GM18505 (cell line): ENCODE data around the gene DOCK2.
A peak's percentile ranks its signal among the peaks of the same experiment; 100 is the strongest.
"Not testable (repeated sequence)": the region's sequence is repeated elsewhere in the genome, so short reads cannot be mapped to it uniquely, and the experiment has no call there.

Source experiments
- ATAC-seq: cut with Tn5 transposase; IDR thresholded peaks from one replicate; pipeline ENCODE4 v1.9.1; 2021; ENCODE audit not compliant: unreplicated experiment
- POLR2A ChIP-seq: IDR thresholded peaks from 4 replicates; pipeline ENCODE4 v1.6.1; 2011; ENCODE audit warnings: borderline replicate concordance; ENCODE audit not compliant: insufficient read depth, insufficient read length; ENCODE audit errors: extremely low read depth

DOCK2 gene

DNA sequence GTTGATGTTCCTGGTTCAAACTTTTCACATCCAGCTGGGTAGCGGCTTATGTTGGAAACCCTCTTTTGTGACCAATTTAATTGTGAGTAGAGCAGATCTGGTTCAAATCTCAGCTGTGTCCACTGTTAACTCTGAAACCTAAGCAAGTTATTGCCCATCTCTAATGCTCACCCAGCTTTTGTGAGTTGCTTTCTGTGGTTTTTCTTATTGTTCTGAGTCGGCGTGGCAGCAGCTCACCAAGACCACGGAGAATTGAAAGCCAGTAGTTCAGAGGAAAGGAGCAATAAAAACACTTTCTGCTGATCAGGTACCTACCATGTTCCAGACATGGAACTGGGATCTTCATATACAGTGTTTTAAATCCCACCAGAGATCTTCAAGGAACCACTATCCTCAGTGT, 114.4 kb downstream of the DOCK2 start:
- ATAC-seq, result no peak
- no peak for TF ChIP-seq POLR2A

DNA sequence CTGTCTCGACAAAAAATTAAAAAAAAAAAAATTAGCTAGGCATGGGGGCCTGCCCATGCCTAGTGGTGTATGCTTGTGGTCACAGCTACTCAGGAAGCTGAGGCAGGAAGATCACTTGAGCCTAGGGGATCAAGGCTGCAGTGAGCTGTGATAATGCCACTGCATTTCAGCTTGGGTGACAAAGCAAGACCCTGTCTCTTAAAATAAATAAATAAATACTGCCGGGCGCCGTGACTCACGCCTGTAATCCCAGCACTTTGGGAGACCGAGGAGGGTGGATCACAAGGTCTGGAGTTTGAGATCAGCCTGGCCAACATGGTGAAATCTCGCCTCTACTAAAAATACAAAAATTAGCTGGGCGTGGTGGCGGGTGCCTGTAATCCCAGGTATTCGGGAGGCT, 115.5 kb downstream of the DOCK2 start:
- ATAC-seq, result not testable (repeated sequence)

DNA sequence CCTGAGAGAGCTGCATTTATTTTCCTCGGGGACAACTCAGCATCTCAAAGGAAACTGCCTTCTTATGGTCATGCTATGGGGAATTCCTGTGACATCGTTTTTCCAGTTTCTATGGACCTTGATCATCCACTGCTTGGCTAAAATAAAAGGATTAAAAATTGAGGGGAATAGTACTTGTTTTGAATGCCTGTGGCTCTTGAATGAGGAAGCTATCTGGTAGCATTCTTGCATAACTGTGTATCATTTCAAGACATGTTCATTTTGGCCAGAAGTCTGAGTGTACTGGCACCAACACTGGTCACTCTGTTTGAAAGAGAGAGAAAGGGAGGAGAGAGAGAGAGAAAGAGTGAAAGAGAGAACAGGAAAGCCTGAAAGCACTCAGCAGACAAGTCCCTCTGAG, 116.7 kb downstream of the DOCK2 start:
- no peak for TF ChIP-seq POLR2A
- no peak for ATAC-seq

DNA sequence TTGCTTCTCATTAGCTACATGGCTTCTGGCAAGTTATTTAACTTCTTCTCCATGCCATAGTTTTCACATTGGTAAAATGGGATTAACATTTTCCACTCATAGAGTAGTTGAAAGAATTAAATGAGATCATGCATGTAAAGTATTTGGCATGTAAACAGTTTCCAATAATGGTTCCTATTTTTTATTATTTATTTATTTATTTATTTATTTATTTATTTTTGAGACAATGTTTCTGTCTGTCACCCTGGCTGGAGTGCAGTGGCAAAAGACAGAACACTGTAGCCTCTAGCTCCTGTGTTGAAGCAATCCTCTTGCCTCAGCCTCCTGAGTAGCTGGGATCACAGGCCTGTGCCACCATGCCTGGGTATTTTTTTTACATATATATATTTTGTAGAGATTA, 117.7 kb downstream of the DOCK2 start:
- no peak for ATAC-seq
- TF ChIP-seq POLR2A, result no peak

DNA sequence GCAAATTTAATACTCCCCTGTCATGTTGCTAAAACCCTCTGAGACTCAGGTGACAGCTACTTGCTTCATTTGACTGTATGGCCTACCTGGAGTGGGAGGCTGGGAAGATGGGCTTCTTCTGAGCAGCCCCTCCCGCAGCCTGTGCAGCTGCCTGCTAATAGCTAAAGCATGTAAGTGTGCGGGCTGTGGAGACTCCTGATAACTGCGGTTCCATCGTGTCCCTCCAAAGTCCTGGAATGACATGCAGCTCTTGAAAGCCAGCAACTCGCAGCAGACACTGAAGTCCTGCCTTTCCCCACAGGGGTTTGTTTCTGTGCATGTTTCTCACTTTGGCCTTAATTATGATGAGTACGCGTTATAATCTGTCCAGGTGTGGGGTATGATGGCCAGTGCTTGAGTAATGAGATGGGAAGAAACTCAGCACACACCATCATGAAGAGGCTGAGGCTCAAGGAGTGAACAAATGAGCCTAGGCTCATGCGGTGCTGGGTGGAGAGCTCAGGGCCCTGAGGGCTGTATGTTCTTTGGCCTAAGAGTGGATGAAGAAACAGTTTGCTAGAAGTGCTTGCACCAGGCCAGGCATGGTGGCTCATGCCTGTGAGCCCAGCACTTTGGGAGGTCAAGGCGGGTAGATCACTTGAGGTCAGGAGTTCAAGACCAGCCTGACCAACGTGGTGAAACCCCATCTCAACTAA, 119.1 kb downstream of the DOCK2 start:
- no peak for TF ChIP-seq POLR2A
- ATAC-seq, result no peak

DNA sequence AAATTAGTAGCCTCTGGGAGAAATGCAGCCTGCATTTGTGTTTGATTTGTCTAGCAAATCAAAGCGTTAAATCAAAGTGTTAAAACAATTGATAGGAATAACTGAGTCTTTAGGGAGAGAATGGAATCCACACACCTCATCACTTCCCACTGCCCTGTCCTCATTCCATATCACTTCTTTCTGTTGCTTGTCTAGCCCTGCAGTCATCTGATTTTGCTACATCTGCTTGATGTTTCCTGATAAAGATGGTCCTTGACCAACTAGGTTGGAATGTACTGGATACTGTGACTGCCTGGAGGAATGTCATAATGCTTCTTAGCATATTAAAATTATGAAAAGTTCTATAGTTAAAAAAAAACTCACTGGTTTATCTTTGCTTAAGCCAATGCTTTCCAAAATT, 119.9 kb downstream of the DOCK2 start:
- no peak for TF ChIP-seq POLR2A
- no peak for ATAC-seq

DNA sequence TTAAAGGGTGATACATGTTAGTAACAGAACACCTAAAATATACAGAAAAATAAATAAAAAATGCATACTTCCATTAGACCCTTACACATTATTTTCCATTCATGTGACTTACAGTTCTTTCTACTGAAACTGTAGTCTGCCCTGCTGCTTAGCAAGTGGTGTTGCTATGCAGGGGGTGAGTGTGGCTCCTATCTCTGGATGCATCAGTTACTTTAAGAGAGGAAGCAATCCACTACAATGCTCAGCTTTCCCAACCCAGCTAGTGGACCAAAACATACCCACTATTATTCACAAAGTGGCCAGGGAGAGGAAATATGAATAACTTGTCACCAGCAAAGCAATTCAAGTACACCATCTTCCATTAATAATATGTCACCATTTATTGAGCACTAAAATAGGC, 121.8 kb downstream of the DOCK2 start:
- ATAC-seq, result no peak
- TF ChIP-seq POLR2A, result no peak

DNA sequence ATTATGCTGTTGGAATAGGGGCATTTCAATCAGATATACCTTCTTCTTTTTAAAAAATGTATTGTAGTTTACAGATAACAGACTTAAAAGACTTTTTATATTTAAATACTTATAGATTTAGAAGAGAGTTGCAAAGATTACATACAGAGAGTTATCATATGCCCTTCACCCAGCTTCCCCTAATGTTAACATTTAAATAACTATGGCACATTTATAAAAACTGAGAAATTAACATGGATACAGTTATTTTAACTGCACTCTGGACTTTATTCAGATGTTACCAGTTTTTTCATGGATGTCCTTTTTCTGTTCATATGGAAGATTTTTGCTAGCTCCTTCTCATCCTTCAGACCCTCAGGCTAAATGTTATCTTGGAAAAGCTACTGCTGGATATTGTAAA, 123.2 kb downstream of the DOCK2 start:
- no peak for ATAC-seq

DNA sequence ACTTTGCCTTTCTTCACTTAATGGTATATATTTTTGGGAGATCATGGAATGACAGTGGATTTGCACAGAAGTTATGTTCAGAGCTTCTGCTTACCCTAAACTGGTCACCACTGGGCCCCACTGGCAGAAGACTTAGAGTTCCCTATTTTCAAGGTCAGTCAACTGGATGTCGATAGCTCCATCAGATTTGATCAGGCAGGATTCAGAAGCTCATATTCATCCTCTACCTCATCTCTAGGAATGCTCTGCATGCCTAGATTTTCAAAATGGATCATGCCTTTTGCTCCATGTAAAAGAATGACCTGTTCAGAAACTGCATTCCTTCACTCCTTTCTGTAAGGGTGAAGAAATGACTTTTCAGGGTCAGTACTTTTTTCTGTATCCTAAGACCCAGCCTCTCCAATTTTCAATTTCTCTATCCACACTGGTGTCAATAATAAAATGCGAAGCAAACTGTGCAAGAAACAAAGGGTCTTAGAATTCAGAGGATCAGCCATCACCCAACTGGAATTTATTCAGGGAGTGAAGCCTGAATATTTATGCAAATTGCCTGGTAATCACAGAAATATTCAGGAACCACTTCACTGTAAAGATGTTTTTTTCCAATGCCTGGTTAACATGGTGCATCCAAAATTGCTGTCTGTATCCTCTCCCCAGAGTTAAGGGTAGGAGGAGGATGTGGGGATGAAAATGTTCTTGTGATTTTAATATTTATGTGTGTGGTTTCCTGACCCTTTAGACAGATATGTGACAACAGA, 125.4 kb downstream of the DOCK2 start:
- no peak for ATAC-seq
- no peak for TF ChIP-seq POLR2A

More for the DNA sequence above, 123.2 kb downstream of the DOCK2 start:
- TF ChIP-seq POLR2A, result no peak

DNA sequence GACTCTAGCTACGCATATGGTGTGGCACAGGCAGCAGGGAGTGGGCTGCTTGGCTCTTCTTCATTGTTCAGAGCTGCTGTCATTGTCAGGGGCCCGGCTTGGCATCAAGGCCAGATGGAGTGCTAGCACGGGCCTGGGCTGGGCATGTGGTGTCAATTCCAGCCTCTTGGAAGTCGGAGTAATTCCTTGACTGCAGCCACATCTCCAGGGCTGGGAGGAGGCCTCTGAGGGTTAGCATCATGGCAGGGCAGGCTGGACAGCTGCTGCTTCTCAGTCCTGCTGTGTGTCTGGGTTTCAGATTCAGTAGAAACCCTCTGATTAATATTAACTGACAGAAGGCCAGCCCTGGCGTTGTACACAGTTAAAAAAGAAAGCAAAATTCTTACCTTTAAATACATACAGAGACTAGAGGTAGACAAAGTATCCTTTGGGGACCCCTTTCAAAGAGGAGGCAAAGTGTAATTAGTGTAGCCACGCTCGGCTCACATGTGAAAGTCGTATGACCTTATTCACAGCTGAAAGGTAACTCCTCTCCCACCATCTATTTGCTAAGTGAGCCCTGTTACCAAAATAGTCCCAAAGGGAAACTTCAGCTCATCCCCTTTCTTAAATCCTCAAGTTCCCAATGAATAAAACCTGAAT, 126.4 kb downstream of the DOCK2 start:
- peak; percentile 64 for ATAC-seq
- no peak for TF ChIP-seq POLR2A

DNA sequence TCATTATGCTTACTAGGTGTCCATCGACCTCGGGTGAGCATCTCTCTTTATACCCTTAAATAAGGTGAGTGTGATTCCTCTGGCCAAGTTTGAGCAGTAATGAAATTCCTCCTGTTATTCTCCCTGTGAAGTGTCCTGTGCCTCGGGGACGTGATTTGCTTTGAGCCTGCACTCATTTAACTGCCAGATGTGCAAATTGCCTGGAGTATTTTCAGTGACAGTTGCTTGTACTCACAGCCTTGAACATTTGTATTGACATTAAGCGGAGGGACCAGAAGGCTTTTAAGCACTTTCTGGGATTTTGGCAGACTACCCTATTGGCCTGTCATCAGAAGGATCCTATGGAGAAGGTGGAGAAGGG, 126.9 kb downstream of the DOCK2 start:
- no peak for ATAC-seq
- TF ChIP-seq POLR2A, result no peak

DNA sequence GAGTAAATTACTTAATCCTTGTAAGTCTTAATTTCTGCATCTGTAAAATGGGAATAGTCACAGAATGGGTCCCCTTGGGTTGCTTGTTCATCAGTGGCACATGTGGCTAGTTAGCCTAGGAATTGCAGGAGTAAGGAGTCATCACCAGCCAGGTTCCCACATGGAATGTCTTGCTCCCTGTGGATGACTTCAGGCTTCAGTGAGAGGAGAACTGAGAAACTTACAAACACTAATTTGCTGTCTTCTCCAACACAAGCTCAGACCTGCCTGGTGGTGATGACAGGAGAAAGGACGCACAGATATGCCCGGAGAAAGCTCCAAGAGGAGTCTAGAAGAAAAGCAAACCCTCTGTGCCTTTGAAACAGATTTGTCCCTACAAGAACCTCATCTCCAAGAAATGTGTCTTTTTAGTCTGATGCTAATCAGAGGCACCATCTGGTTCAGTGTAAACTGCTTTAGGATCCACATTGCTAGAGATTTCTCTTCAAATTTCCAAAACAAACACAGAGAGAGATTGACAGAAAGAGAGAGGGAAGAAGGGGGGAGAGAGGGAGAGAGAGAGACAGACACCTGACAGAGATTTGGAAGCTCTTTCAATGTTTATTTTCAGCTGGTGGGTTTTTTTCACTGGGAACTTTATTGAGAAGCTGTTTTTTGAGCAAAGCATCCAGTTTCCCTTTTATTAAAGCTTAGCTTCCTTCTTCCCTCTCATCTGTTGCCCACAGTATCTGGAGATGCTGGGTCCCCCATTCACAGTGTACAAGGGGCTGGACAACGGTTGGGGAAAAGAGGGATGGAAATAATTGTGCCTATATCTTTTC, 128.3 kb downstream of the DOCK2 start:
- TF ChIP-seq POLR2A, result no peak
- ATAC-seq, result no peak

DNA sequence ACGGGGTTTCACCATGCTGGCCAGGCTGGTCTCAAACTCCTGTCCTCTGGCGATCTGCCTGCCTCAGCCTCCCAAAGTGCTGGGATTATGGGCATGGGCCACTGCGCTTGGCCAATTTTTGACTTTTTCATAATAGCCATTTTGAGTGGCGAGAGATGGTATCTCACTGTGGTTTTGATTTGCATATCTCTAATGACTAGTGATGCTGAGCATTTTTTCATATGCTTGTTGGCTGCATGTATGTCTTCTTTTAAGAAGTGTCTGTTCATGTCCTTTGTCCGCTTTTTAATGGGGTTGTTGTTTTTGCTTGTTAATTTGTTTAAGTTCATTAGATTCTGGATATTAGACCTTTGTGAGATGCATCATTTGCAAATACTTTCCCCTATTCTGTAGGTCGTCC, 129.9 kb downstream of the DOCK2 start:
- not testable (repeated sequence) for ATAC-seq

DNA sequence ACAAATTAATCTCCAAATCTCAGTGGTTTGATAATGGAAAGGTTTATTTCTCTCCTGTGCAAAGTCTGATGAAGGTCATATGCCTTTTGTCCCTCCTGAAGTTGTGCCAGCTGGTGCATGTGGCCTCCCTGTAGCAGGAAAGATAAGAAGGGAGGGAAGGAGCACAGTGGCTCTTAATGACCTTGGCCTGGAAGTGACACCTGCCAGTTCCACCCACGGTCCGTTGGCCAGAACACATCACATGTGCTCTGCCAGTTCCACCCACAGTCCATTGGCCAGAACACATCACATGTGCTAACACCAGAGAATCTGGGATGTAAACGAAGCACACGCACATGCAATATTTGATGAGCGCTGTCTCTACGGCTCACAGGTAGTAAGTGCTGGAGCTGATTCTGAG, 130.9 kb downstream of the DOCK2 start:
- no peak for TF ChIP-seq POLR2A

DNA sequence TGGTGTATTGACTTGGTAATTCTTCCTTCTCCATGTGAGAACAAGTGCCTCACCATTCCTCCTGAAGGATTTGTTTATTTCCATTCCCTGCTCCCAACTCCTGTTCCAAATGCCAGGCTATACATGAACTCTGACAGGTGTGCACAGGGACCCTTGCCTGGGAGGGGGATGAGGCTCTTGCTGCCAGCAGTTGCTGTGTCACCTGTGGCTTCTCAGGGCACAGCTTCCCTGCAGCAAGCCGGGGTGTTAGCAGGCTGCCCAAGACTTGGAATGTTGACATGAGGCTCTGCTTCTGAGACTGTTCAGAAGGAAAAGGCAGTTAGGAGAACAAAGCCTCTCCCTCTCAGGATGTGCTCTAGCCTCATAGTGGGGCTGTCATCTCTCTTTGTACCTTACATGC, 131.3 kb downstream of the DOCK2 start:
- ATAC-seq, result no peak
- no peak for TF ChIP-seq POLR2A

More for the DNA sequence above, 130.9 kb downstream of the DOCK2 start:
- ATAC-seq, result no peak
